ENCODE results near the gene ZNF774.

Gene ZNF774

GRCh38 chr15:90402223-90402622 lies 50.1 kb downstream of the ZNF774 start (continued):
- no peak for TF ChIP-seq ZNF280D (tag by site-specific recombination; IDR thresholded peaks at IDR 0.05)
- peak; percentile 38; the same call in 1 of the 2 replicates for TF ChIP-seq ZNF366 (tag by site-specific recombination; conservative IDR thresholded peaks at IDR 0.05)
- no peak for TF ChIP-seq ZNF248 (tag by site-specific recombination; IDR thresholded peaks at IDR 0.05)
- TF ChIP-seq, protein P1, sequence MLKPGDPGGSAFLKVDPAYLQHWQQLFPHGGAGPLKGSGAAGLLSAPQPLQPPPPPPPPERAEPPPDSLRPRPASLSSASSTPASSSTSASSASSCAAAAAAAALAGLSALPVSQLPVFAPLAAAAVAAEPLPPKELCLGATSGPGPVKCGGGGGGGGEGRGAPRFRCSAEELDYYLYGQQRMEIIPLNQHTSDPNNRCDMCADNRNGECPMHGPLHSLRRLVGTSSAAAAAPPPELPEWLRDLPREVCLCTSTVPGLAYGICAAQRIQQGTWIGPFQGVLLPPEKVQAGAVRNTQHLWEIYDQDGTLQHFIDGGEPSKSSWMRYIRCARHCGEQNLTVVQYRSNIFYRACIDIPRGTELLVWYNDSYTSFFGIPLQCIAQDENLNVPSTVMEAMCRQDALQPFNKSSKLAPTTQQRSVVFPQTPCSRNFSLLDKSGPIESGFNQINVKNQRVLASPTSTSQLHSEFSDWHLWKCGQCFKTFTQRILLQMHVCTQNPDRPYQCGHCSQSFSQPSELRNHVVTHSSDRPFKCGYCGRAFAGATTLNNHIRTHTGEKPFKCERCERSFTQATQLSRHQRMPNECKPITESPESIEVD (tag by site-specific recombination; IDR thresholded peaks at IDR 0.05), result peak; percentile 89
- no peak for TF ChIP-seq ZNF221 (tag by site-specific recombination; IDR thresholded peaks at IDR 0.05; ENCODE audit: borderline replicate concordance)
- peak; percentile 55 for TF ChIP-seq ZNF629 (tag by site-specific recombination; IDR thresholded peaks at IDR 0.05)
- no peak for TF ChIP-seq ZNF19 (tag by site-specific recombination; IDR thresholded peaks at IDR 0.05; ENCODE audit: low read depth)

GRCh38 chr15:90402767-90403166 lies 50.7 kb downstream of the ZNF774 start:
- H3K4me1 ChIP-seq (ENCODE audit: control insufficient read depth, insufficient read depth, low read length), result peaks cover 47% of the 10 kb centered on the region
- CTCF ChIA-PET, result interaction anchor here (0.5 to 1.8 kb wide), 5 partner anchors 18 to 523 kb away, joined by 3 to 6 read pairs (median 3); no protein-coding TSS in a partner anchor
- POLR2A ChIA-PET, result interaction anchor here (2.1 kb wide), 1 partner anchor 15 kb away, joined by 23 read pairs; the partner anchor contains the start of gene IQGAP1
- no peak overlapping the region for H3K4me3 ChIP-seq (ENCODE audit: low read depth, low read length)
- no peak for TF ChIP-seq ZNF747 (tag by site-specific recombination; IDR thresholded peaks at IDR 0.05)
- no peak for TF ChIP-seq ZNF157 (tag by site-specific recombination; IDR thresholded peaks at IDR 0.05)
- TF ChIP-seq, protein P2, sequence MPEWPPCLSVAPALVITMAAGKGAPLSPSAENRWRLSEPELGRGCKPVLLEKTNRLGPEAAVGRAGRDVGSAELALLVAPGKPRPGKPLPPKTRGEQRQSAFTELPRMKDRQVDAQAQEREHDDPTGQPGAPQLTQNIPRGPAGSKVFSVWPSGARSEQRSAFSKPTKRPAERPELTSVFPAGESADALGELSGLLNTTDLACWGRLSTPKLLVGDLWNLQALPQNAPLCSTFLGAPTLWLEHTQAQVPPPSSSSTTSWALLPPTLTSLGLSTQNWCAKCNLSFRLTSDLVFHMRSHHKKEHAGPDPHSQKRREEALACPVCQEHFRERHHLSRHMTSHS (tag by site-specific recombination; IDR thresholded peaks at IDR 0.05), result no peak
- TF ChIP-seq ZNF830 (tag by site-specific recombination; IDR thresholded peaks at IDR 0.05; ENCODE audit: low read depth), result no peak
- no peak for TF ChIP-seq RBAK (tag by site-specific recombination; IDR thresholded peaks at IDR 0.05)
- no peak for TF ChIP-seq ZNF175 (tag by site-specific recombination; IDR thresholded peaks at IDR 0.05)
- TF ChIP-seq, protein P3, sequence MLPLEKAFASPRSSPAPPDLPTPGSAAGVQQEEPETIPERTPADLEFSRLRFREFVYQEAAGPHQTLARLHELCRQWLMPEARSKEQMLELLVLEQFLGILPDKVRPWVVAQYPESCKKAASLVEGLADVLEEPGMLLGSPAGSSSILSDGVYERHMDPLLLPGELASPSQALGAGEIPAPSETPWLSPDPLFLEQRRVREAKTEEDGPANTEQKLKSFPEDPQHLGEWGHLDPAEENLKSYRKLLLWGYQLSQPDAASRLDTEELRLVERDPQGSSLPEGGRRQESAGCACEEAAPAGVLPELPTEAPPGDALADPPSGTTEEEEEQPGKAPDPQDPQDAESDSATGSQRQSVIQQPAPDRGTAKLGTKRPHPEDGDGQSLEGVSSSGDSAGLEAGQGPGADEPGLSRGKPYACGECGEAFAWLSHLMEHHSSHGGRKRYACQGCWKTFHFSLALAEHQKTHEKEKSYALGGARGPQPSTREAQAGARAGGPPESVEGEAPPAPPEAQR (tag by site-specific recombination; IDR thresholded peaks at IDR 0.05), result no peak
- TF ChIP-seq ZNF558 (tag by site-specific recombination; IDR thresholded peaks at IDR 0.05), result no peak
- TF ChIP-seq ZNF292 (tag by site-specific recombination; IDR thresholded peaks at IDR 0.05; ENCODE audit: borderline replicate concordance, low read depth), result no peak
- TF ChIP-seq GLI2 (tag by site-specific recombination; IDR thresholded peaks at IDR 0.05; ENCODE audit: borderline replicate concordance, low read depth), result no peak
- TF ChIP-seq ZBTB48 (tag by site-specific recombination; IDR thresholded peaks at IDR 0.05), result no peak
- TF ChIP-seq, protein P4, sequence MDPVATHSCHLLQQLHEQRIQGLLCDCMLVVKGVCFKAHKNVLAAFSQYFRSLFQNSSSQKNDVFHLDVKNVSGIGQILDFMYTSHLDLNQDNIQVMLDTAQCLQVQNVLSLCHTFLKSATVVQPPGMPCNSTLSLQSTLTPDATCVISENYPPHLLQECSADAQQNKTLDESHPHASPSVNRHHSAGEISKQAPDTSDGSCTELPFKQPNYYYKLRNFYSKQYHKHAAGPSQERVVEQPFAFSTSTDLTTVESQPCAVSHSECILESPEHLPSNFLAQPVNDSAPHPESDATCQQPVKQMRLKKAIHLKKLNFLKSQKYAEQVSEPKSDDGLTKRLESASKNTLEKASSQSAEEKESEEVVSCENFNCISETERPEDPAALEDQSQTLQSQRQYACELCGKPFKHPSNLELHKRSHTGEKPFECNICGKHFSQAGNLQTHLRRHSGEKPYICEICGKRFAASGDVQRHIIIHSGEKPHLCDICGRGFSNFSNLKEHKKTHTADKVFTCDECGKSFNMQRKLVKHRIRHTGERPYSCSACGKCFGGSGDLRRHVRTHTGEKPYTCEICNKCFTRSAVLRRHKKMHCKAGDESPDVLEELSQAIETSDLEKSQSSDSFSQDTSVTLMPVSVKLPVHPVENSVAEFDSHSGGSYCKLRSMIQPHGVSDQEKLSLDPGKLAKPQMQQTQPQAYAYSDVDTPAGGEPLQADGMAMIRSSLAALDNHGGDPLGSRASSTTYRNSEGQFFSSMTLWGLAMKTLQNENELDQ (tag by site-specific recombination; IDR thresholded peaks at IDR 0.05; ENCODE audit: low read depth), result no peak
- no peak for TF ChIP-seq MZF1 (tag by site-specific recombination; IDR thresholded peaks at IDR 0.05; ENCODE audit: borderline replicate concordance)
- TF ChIP-seq ZNF76 (tag by site-specific recombination; IDR thresholded peaks at IDR 0.05; ENCODE audit: borderline replicate concordance, low read depth), result no peak
- TF ChIP-seq ZXDB (tag by site-specific recombination; IDR thresholded peaks at IDR 0.05), result no peak
- no peak for TF ChIP-seq ZNF155 (tag by site-specific recombination; IDR thresholded peaks at IDR 0.05)
- no peak for TF ChIP-seq ZNF248 (tag by site-specific recombination; IDR thresholded peaks at IDR 0.05)
- no peak for TF ChIP-seq YY2 (tag by site-specific recombination; IDR thresholded peaks at IDR 0.05)
- no peak for TF ChIP-seq ZFP41 (tag by site-specific recombination; IDR thresholded peaks at IDR 0.05; ENCODE audit: borderline replicate concordance)
- peak overlapping the region; percentile 69; the same call in 1 of the 2 replicates for H3K27ac ChIP-seq (ENCODE audit: extremely low read depth, low read depth, low read length)
- no peaks in the 10 kb centered on the region for H3K36me3 ChIP-seq (ENCODE audit: control insufficient read depth in 2 of 2, insufficient read depth in 1 of 2, low read length in 2 of 2)
- no peaks in the 10 kb centered on the region for H3K9me3 ChIP-seq (ENCODE audit: control insufficient read depth, insufficient read depth, low read depth, low read length)
